Neural crest cell (in vitro differentiated cells): Measurements from ENCODE around the gene CYTL1. TPM values are rescaled to one million over a fixed set of nuclear protein-coding genes. Genes with fewer than 3 reads are reported as not detected.
"Not testable (repeated sequence)": the region's sequence is repeated elsewhere in the genome, so short reads cannot be mapped to it uniquely, and the experiment has no call there.

ENCODE experiments used
- DNase-seq: peaks from one replicate; pipeline ENCODE4 v3.0.0; 2021; ENCODE audit warnings: low read depth, mixed read lengths, low spot score
- H3K27ac Mint-ChIP-seq: one replicate; pipeline ENCODE4 v1.8.0; 2021; ENCODE audit warnings: mild to moderate bottlenecking, mixed read lengths; ENCODE audit not compliant: unreplicated experiment
- H3K27me3 Mint-ChIP-seq: 2 replicates; pipeline ENCODE4 v1.8.0; 2021; ENCODE audit warnings: low read depth, mild to moderate bottlenecking, mixed read lengths
- H3K36me3 Mint-ChIP-seq: 2 replicates; pipeline ENCODE4 v1.8.0; 2021; ENCODE audit warnings: low read depth, mild to moderate bottlenecking, mixed read lengths
- H3K4me1 Mint-ChIP-seq: 2 replicates; pipeline ENCODE4 v1.8.0; 2021; ENCODE audit warnings: mixed read lengths
- H3K4me3 Mint-ChIP-seq: one replicate; pipeline ENCODE4 v1.8.0; 2021; ENCODE audit warnings: mild to moderate bottlenecking, mixed read lengths
- H3K9me3 Mint-ChIP-seq: 2 replicates; pipeline ENCODE4 v1.8.0; 2021; ENCODE audit warnings: mixed read lengths
- CTCF ChIP-seq: fragments of 200-600 bp; sonication (generic); conservative IDR thresholded peaks from 2 replicates; pipeline ENCODE4 v1.5.0; 2021; ENCODE audit warnings: antibody characterized with exemption, mild to moderate bottlenecking
- long read RNA-seq: library from polyadenylated mRNA; unstranded; transcript quantifications from one replicate; pipeline ENCODE4 v2.0.0, GENCODE V29; 2020
- total RNA-seq: library from RNA; stranded (reverse); gene quantifications from 2 replicates; pipeline ENCODE4 v1.2.1, GENCODE V29; 2021

CYTL1 gene
- total RNA-seq = 13.2 and 13.5 TPM in 2 replicates
- long read RNA-seq, transcript CYTL1-201 (4 exons, 1,003 nt) = major isoform, 11 of 17 reads
- long read RNA-seq, partial matches to known transcripts = 0 of 17 reads
- long read RNA-seq, other reads (novel, unspliced or antisense) = 6 of 17 reads

- no peak within 1 kb of the TSS for H3K27ac Mint-ChIP-seq
- peaks cover 3% of the 10 kb centered on the region for H3K9me3 Mint-ChIP-seq
- H3K4me1 Mint-ChIP-seq = peaks cover 5% of the 10 kb centered on the region
- H3K36me3 Mint-ChIP-seq = no peaks in the 10 kb centered on the region
- no peak for TF ChIP-seq CTCF
- H3K27me3 Mint-ChIP-seq = no peaks in the 10 kb centered on the region
- H3K4me3 Mint-ChIP-seq = peak within 1 kb of the TSS; percentile 54
- DNase-seq = peak; percentile 23
Observed at GRCh38 chr4:5019274-5019673, at the start of gene CYTL1. TSS of gene CYTL1 (minus strand) at chr4:5019458. CDS start at chr4:5019445, 13 bp downstream.

- H3K27ac Mint-ChIP-seq = no peak overlapping the region
- H3K27me3 Mint-ChIP-seq = no peaks in the 10 kb centered on the region
- no peak for DNase-seq
- H3K4me1 Mint-ChIP-seq = no peaks in the 10 kb centered on the region
- TF ChIP-seq CTCF = no peak
- no peak overlapping the region for H3K4me3 Mint-ChIP-seq
- no peaks in the 10 kb centered on the region for H3K9me3 Mint-ChIP-seq
- no peaks in the 10 kb centered on the region for H3K36me3 Mint-ChIP-seq
Observed at GRCh38 chr4:5067908-5068307, 48.6 kb upstream of the CYTL1 start.

GRCh38 chr4:5066968-5067367, 47.7 kb upstream of the CYTL1 start:
- H3K27ac Mint-ChIP-seq, H3K4me1 Mint-ChIP-seq, H3K9me3 Mint-ChIP-seq, DNase-seq, H3K36me3 Mint-ChIP-seq, H3K27me3 Mint-ChIP-seq, H3K4me3 Mint-ChIP-seq: not testable (repeated sequence)

GRCh38 chr4:5066101-5066500, 46.8 kb upstream of the CYTL1 start:
- TF ChIP-seq CTCF = no peak
- no peak for DNase-seq
- H3K36me3 Mint-ChIP-seq = no peaks in the 10 kb centered on the region
- no peak overlapping the region for H3K27ac Mint-ChIP-seq
- H3K9me3 Mint-ChIP-seq = no peaks in the 10 kb centered on the region
- H3K4me1 Mint-ChIP-seq = no peaks in the 10 kb centered on the region
- H3K4me3 Mint-ChIP-seq = no peak overlapping the region
- H3K27me3 Mint-ChIP-seq = no peaks in the 10 kb centered on the region

- Mint-ChIP-seq H3K36me3 (no peaks in the 10 kb centered on the region), H3K4me3 (no peak overlapping the region), H3K27me3 (peaks cover 25% of the 10 kb centered on the region), H3K27ac (no peak overlapping the region), H3K4me1 (peaks cover 9% of the 10 kb centered on the region), H3K9me3 (no peaks in the 10 kb centered on the region)
- TF ChIP-seq CTCF = no peak
- DNase-seq = no peak
Observed at GRCh38 chr4:5055411-5055810, 36.2 kb upstream of the CYTL1 start.

GRCh38 chr4:5054532-5054931, 35.3 kb upstream of the CYTL1 start:
- H3K4me3 Mint-ChIP-seq = peak overlapping the region; percentile 25
- peaks cover 27% of the 10 kb centered on the region for H3K27me3 Mint-ChIP-seq
- H3K4me1 Mint-ChIP-seq = peaks cover 12% of the 10 kb centered on the region
- TF ChIP-seq CTCF = no peak
- no peaks in the 10 kb centered on the region for H3K9me3 Mint-ChIP-seq
- DNase-seq = no peak
- no peak overlapping the region for H3K27ac Mint-ChIP-seq
- no peaks in the 10 kb centered on the region for H3K36me3 Mint-ChIP-seq
